Measurements from ENCODE around the gene RAPGEF2. TPM values are rescaled to one million over a fixed set of nuclear protein-coding genes. Genes with fewer than 3 reads are reported as not detected.

RAPGEF2 gene
- total and polyA plus RNA-seq, 2 of the 8 experiments (the other 6 are each of a cell fraction or from before 2014, with no cell fraction given), result 24.4 to 48.6 TPM

DNA sequence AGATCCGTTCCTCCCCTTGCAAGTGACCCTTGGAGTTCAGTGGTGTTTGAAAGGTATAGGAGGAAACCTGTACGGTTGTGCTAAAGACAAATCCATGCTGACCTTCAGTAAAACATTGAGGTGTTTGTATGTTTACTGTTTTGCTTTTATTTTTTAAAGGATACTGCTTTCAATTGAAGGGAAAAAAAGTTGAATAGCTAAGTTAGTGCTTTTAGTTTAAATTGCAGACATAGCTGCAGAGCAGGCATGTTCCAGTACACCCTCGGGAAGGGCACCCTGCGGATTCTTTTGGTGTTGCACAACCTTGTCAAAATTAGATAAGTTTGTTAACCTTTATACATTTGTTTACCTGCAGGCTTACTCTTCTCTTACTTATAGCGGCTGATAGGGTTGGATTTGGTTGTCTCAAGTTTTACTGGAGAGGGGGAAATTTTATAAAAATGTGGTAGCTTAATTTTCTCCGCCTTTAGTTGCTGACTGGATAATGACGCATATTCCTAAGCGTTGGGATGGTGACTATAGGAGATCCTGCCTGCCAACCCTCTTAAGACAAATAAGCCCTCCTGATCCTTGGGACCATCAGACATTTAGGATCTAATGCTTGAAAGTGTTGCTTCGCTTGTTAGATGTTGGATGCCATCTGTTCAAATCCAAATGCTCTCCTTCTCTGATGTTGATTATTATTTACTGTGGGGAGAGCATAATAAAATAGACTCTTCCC, 2.0 kb downstream of the RAPGEF2 start:
- Histone ChIP-seq H3K27me3 (replicated peaks in 1 of 4; ENCODE audit: control insufficient read depth in 3 of 4, extremely low read depth in 1 of 4, insufficient read depth in 3 of 4, low read length in 3 of 4) (0 out of 7 replicates have a peak, but pooled peaks cover 0 to 11% (median 0%) of the 10 kb centered on the region in 4 experiments), H3K23me2 (ENCODE audit: low read depth, low read length) (peaks cover 15% of the 10 kb centered on the region; the same call in 1 of the 2 replicates), H4K5ac (ENCODE audit: insufficient read length, low read depth, low read length) (no peak overlapping the region), H3K18ac (ENCODE audit: extremely low read depth, low read length) (no peak overlapping the region), H3K9ac (replicated peaks in 1 of 4; ENCODE audit: extremely low read depth in 1 of 4, low read depth in 3 of 4, low read length in 3 of 4) (peak overlapping the region in 3 of 4 experiments; percentile 44 to 75 (median 56); a peak in 5 of 7 replicates), H2BK20ac (ENCODE audit: low read length) (no peak overlapping the region), H2AFZ (ENCODE audit: low read length) (0 out of 2 replicates have a peak overlapping the region, but pooled peaks have one; percentile 3), H3K79me1 (ENCODE audit: low read depth, low read length) (no peaks in the 10 kb centered on the region; the same call in none of the 2 replicates), H3K4ac (replicated peaks; ENCODE audit: insufficient read length, low read depth, low read length) (no peak overlapping the region), H4K8ac (ENCODE audit: extremely low read depth, insufficient read depth, low read length) (no peak overlapping the region), H3K4me1 (replicated peaks in 1 of 4; ENCODE audit: control insufficient read depth in 3 of 4, insufficient read depth in 4 of 4, low read length in 3 of 4) (peaks cover 3 to 8% (median 5%) of the 10 kb centered on the region in 4 experiments; a peak in 4 of 7 replicates), H4K20me1 (replicated peaks in 1 of 2; ENCODE audit: control insufficient read depth in 1 of 2, insufficient read depth in 2 of 2, low read length in 2 of 2) (peaks cover 18 to 19% of the 10 kb centered on the region in 2 experiments), H3K4me2 (ENCODE audit: insufficient read depth in 1 of 2, low read depth in 2 of 2, low read length in 2 of 2) (peak overlapping the region; percentile 88 to 90), H3K36me3 (ENCODE audit: control insufficient read depth in 2 of 4, insufficient read depth in 4 of 4, low read length in 3 of 4) (no peaks in the 10 kb centered on the region), H2BK120ac (replicated peaks; ENCODE audit: low read depth, low read length) (no peak overlapping the region), H2BK12ac (ENCODE audit: low read depth, low read length) (no peak overlapping the region), H4K91ac (replicated peaks; ENCODE audit: insufficient read length, low read length) (no peak overlapping the region), H3K79me2 (ENCODE audit: control insufficient read depth in 1 of 2, insufficient read depth in 2 of 2, low read length in 2 of 2) (peaks cover 8 to 58% of the 10 kb centered on the region in 2 experiments; a peak in 3 of 4 replicates), H3K27ac (ENCODE audit: low read depth, low read length) (no peak overlapping the region), H3K23ac (ENCODE audit: insufficient read length) (no peak overlapping the region), H2AK5ac (ENCODE audit: low read depth, low read length) (no peak overlapping the region), H3K14ac (ENCODE audit: insufficient read length) (no peak overlapping the region), H3K9me3 (ENCODE audit: insufficient read depth in 2 of 2, low read depth in 1 of 2, low read length in 1 of 2) (no peaks in the 10 kb centered on the region), H3K56ac (replicated peaks; ENCODE audit: insufficient read length, low read depth, low read length) (no peak overlapping the region), H3K4me3 (ENCODE audit: extremely low read depth in 1 of 4, insufficient read depth in 2 of 4, low read depth in 3 of 4, low read length in 4 of 4) (peak overlapping the region; percentile 74 to 99 (median 88)), H2BK5ac (ENCODE audit: low read depth, low read length) (0 out of 2 replicates have a peak overlapping the region, but pooled peaks have one; percentile 27), H2BK15ac (ENCODE audit: low read length) (no peak overlapping the region)
- no peak for DNase-seq (ENCODE audit: low read depth in 1 of 2, low spot score in 2 of 2)
- CTCF ChIA-PET (ENCODE audit: partially characterized antibody), result interaction anchor here (0.7 to 1.3 kb wide), 4 partner anchors 9 to 248 kb away, joined by 3 read pairs; no protein-coding TSS in a partner anchor
- TF ChIP-seq CEBPB (IDR thresholded peaks at IDR 0.05; ENCODE audit: low read depth, low read length) (peak; percentile 95), SIN3A (conservative IDR thresholded peaks at IDR 0.05 in 1 of 2, IDR thresholded peaks at IDR 0.05 in 1 of 2; ENCODE audit: low read depth in 1 of 2, low read length in 2 of 2) (no peak; a peak in 1 of 4 replicates)
- POLR2A ChIA-PET (ENCODE audit: partially characterized antibody), result interaction anchor here (0.8 to 2.0 kb wide), 6 partner anchors 12 to 69 kb away, joined by 3 to 4 read pairs (median 3); no protein-coding TSS in a partner anchor
- 15% methylated on average over 9 of the region's 9 CpGs; no CpG with 5 or more reads in 1 of the 2 experiments for whole genome bisulfite sequencing, 2 experiments (ENCODE audit: extremely low coverage in 1 of 2, insufficient coverage in 1 of 2, insufficient read length in 1 of 2, insufficient replicate concordance in 2 of 2, low coverage in 1 of 2, low lambda C conversion rate in 2 of 2, missing lambda C conversion rate in 1 of 2)
- FAIRE-seq, result no peak

Data from H1 (cell line).